ENCODE results near the gene PNMA8C.

Gene PNMA8C

GRCh38 chr19:46449228-46449627 is 20.5 kb upstream of the PNMA8C start (continued):
- no peak for TF ChIP-seq AEBP2 (tag by site-specific recombination; IDR thresholded peaks at IDR 0.05; ENCODE audit: borderline replicate concordance)
- no peak for TF ChIP-seq REPIN1 (tag by site-specific recombination; IDR thresholded peaks at IDR 0.05; ENCODE audit: low read depth)
- TF ChIP-seq ZNF292 (tag by site-specific recombination; IDR thresholded peaks at IDR 0.05; ENCODE audit: borderline replicate concordance, low read depth) = no peak
- no peak for TF ChIP-seq ZNF571 (tag by site-specific recombination; IDR thresholded peaks at IDR 0.05)
- no peak for TF ChIP-seq ZNF148 (tag by site-specific recombination; IDR thresholded peaks at IDR 0.05; ENCODE audit: borderline replicate concordance)
- TF ChIP-seq ZNF19 (tag by site-specific recombination; IDR thresholded peaks at IDR 0.05; ENCODE audit: low read depth) = no peak
- TF ChIP-seq ZNF391 (tag by site-specific recombination; IDR thresholded peaks at IDR 0.05; ENCODE audit: borderline replicate concordance, low read depth) = no peak
- TF ChIP-seq ZNF366 (tag by site-specific recombination; conservative IDR thresholded peaks at IDR 0.05) = no peak

- Histone ChIP-seq H3K27ac (ENCODE audit: extremely low read depth, low read depth, low read length) (no peak overlapping the region), H3K36me3 (ENCODE audit: control insufficient read depth in 2 of 2, insufficient read depth in 1 of 2, low read length in 2 of 2) (no peaks in the 10 kb centered on the region), H3K4me3 (ENCODE audit: low read depth, low read length) (no peak overlapping the region), H3K4me1 (ENCODE audit: control insufficient read depth, insufficient read depth, low read length) (no peaks in the 10 kb centered on the region), H3K9me3 (ENCODE audit: control insufficient read depth, insufficient read depth, low read depth, low read length) (no peaks in the 10 kb centered on the region)
- CTCF ChIA-PET = interaction anchor here (0.6 to 1.0 kb wide), 2 partner anchors 53 to 101 kb away, joined by 5 read pairs; no protein-coding TSS in a partner anchor
- POLR2A ChIA-PET = interaction anchor here (0.6 kb wide), 1 partner anchor 356 kb away, joined by 3 read pairs; no protein-coding TSS in a partner anchor
- TF ChIP-seq ZFP37 (tag by site-specific recombination; IDR thresholded peaks at IDR 0.05) (no peak), ZNF211 (tag by site-specific recombination; IDR thresholded peaks at IDR 0.05; ENCODE audit: low read depth) (no peak), ZBTB20 (tag by site-specific recombination; IDR thresholded peaks at IDR 0.05) (no peak), HOXA7 (CRISPR knock-in tag; IDR thresholded peaks at IDR 0.05; ENCODE audit: borderline replicate concordance) (no peak), REPIN1 (tag by site-specific recombination; IDR thresholded peaks at IDR 0.05; ENCODE audit: low read depth) (no peak), BCL11A (tag by site-specific recombination; IDR thresholded peaks at IDR 0.05; ENCODE audit: low read depth) (no peak), ZNF132 (tag by site-specific recombination; IDR thresholded peaks at IDR 0.05; ENCODE audit: borderline replicate concordance) (no peak), SALL2 (tag by site-specific recombination; IDR thresholded peaks at IDR 0.05; ENCODE audit: borderline replicate concordance) (no peak), ZNF645 (tag by site-specific recombination; IDR thresholded peaks at IDR 0.05) (no peak), KLF1 (tag by site-specific recombination; IDR thresholded peaks at IDR 0.05) (no peak), ZNF600 (tag by site-specific recombination; IDR thresholded peaks at IDR 0.05) (no peak), ZNF626 (tag by site-specific recombination; IDR thresholded peaks at IDR 0.05) (no peak), ZNF416 (tag by site-specific recombination; IDR thresholded peaks at IDR 0.05) (no peak), ZNF138 (tag by site-specific recombination; IDR thresholded peaks at IDR 0.05; ENCODE audit: borderline replicate concordance) (no peak), ZNF24 (tag by site-specific recombination; IDR thresholded peaks at IDR 0.05) (no peak), EGR2 (tag by site-specific recombination; IDR thresholded peaks at IDR 0.05; ENCODE audit: low read depth) (no peak), GLI2 (tag by site-specific recombination; IDR thresholded peaks at IDR 0.05; ENCODE audit: borderline replicate concordance, low read depth) (no peak), ZNF274 (IDR thresholded peaks at IDR 0.05; ENCODE audit: low read length) (no peak), ZNF274 (tag by site-specific recombination; IDR thresholded peaks at IDR 0.05; ENCODE audit: borderline replicate concordance) (no peak), ZNF19 (tag by site-specific recombination; IDR thresholded peaks at IDR 0.05; ENCODE audit: low read depth) (no peak), ZFHX2 (tag by site-specific recombination; conservative IDR thresholded peaks at IDR 0.05) (no peak)
Measured at GRCh38 chr19:46448601-46449000, 19.9 kb upstream of the PNMA8C start.

Measured in HEK293 (cell line).